ENCODE measurements around the gene KCNH1. TPM values are rescaled to one million over a fixed set of nuclear protein-coding genes. Genes with fewer than 3 reads are reported as not detected.

Gene KCNH1
- total RNA-seq, 1 donor from 2014 or later = 15.5 TPM

- Histone ChIP-seq H3K27me3 (ENCODE audit: insufficient read depth, low read length) (no peaks in the 10 kb centered on the region), H3K36me3 (ENCODE audit: insufficient read depth, low read length) (no peaks in the 10 kb centered on the region), H3K9ac (ENCODE audit: low read length) (no peak overlapping the region), H3K4me3 (ENCODE audit: insufficient read depth, low read depth, low read length) (no peak overlapping the region), H3K79me2 (ENCODE audit: insufficient read depth, low read length) (no peaks in the 10 kb centered on the region), H3K4me1 (ENCODE audit: insufficient read depth, low read length) (no peaks in the 10 kb centered on the region), H2AFZ (ENCODE audit: low read depth, low read length) (no peak overlapping the region), H3K4me2 (ENCODE audit: low read length) (no peak overlapping the region), H3K27ac (ENCODE audit: low read depth, low read length) (no peak overlapping the region), H4K20me1 (ENCODE audit: insufficient read depth, low read length) (no peaks in the 10 kb centered on the region), H3K9me3 (ENCODE audit: insufficient read depth, low read depth, low read length) (no peaks in the 10 kb centered on the region)
- TF ChIP-seq CTCF (IDR thresholded peaks at IDR 0.05; ENCODE audit: insufficient read depth, low read depth, low read length) (no peak), EZH2 (IDR thresholded peaks at IDR 0.05; ENCODE audit: insufficient read depth, low read length) (no peak)
- H3K27me3 Mint-ChIP-seq (ENCODE audit: low read depth, unreplicated experiment) = peaks cover 5% of the 10 kb centered on the region
- no peaks in the 10 kb centered on the region for H3K9me3 Mint-ChIP-seq (ENCODE audit: unreplicated experiment)
- FAIRE-seq = no peak
- H3K27ac Mint-ChIP-seq (ENCODE audit: unreplicated experiment) = no peak overlapping the region
- no peak for DNase-seq (ENCODE audit: low read depth)
- H3K4me1 Mint-ChIP-seq (ENCODE audit: low read depth, unreplicated experiment) = no peaks in the 10 kb centered on the region
- H3K36me3 Mint-ChIP-seq (ENCODE audit: low read depth, unreplicated experiment) = peaks cover 1% of the 10 kb centered on the region
- H3K4me3 Mint-ChIP-seq (ENCODE audit: unreplicated experiment) = no peak overlapping the region
Observed at GRCh38 chr1:210910020-210910575, 223.8 kb downstream of the KCNH1 start.

GRCh38 chr1:210908791-210909190 lies 225.2 kb downstream of the KCNH1 start:
- no peaks in the 10 kb centered on the region for H4K20me1 ChIP-seq (ENCODE audit: insufficient read depth, low read length)
- Mint-ChIP-seq H3K36me3 (ENCODE audit: low read depth, unreplicated experiment) (peaks cover 1% of the 10 kb centered on the region), H3K4me1 (ENCODE audit: low read depth, unreplicated experiment) (peaks cover 2% of the 10 kb centered on the region), H3K27ac (ENCODE audit: unreplicated experiment) (no peak overlapping the region), H3K27me3 (ENCODE audit: low read depth, unreplicated experiment) (peaks cover 3% of the 10 kb centered on the region), H3K4me3 (ENCODE audit: unreplicated experiment) (no peak overlapping the region), H3K9me3 (ENCODE audit: unreplicated experiment) (no peaks in the 10 kb centered on the region)
- H3K27ac ChIP-seq (ENCODE audit: low read depth, low read length) = no peak overlapping the region
- DNase-seq (ENCODE audit: low read depth) (no peak), FAIRE-seq (no peak)
- no peak for TF ChIP-seq EZH2 (IDR thresholded peaks at IDR 0.05; ENCODE audit: insufficient read depth, low read length)
- TF ChIP-seq CTCF (IDR thresholded peaks at IDR 0.05; ENCODE audit: insufficient read depth, low read depth, low read length) = no peak
- H2AFZ ChIP-seq (ENCODE audit: low read depth, low read length) = no peak overlapping the region
- H3K79me2 ChIP-seq (ENCODE audit: insufficient read depth, low read length) = no peaks in the 10 kb centered on the region
- no peak overlapping the region for H3K4me3 ChIP-seq (ENCODE audit: insufficient read depth, low read depth, low read length)
- H3K27me3 ChIP-seq (ENCODE audit: insufficient read depth, low read length) = no peaks in the 10 kb centered on the region
- no peak overlapping the region for H3K4me2 ChIP-seq (ENCODE audit: low read length)
- H3K9ac ChIP-seq (ENCODE audit: low read length) = no peak overlapping the region
- no peaks in the 10 kb centered on the region for H3K36me3 ChIP-seq (ENCODE audit: insufficient read depth, low read length)
- no peaks in the 10 kb centered on the region for H3K4me1 ChIP-seq (ENCODE audit: insufficient read depth, low read length)
- H3K9me3 ChIP-seq (ENCODE audit: insufficient read depth, low read depth, low read length) = no peaks in the 10 kb centered on the region

GRCh38 chr1:210908257-210908656 lies 225.7 kb downstream of the KCNH1 start:
- H2AFZ ChIP-seq (ENCODE audit: low read depth, low read length) = no peak overlapping the region

More at GRCh38 chr1:210908257-210908656, 225.7 kb downstream of the KCNH1 start:
- peaks cover 1% of the 10 kb centered on the region for H3K36me3 Mint-ChIP-seq (ENCODE audit: low read depth, unreplicated experiment)
- Histone ChIP-seq H3K4me1 (ENCODE audit: insufficient read depth, low read length) (no peaks in the 10 kb centered on the region), H3K27ac (ENCODE audit: low read depth, low read length) (no peak overlapping the region), H3K4me2 (ENCODE audit: low read length) (no peak overlapping the region), H3K79me2 (ENCODE audit: insufficient read depth, low read length) (no peaks in the 10 kb centered on the region), H3K9me3 (ENCODE audit: insufficient read depth, low read depth, low read length) (no peaks in the 10 kb centered on the region), H3K27me3 (ENCODE audit: insufficient read depth, low read length) (no peaks in the 10 kb centered on the region), H3K4me3 (ENCODE audit: insufficient read depth, low read depth, low read length) (no peak overlapping the region), H4K20me1 (ENCODE audit: insufficient read depth, low read length) (no peaks in the 10 kb centered on the region), H3K9ac (ENCODE audit: low read length) (no peak overlapping the region), H3K36me3 (ENCODE audit: insufficient read depth, low read length) (no peaks in the 10 kb centered on the region)
- no peak overlapping the region for H3K27ac Mint-ChIP-seq (ENCODE audit: unreplicated experiment)
- H3K9me3 Mint-ChIP-seq (ENCODE audit: unreplicated experiment) = no peaks in the 10 kb centered on the region
- DNase-seq (ENCODE audit: low read depth) = no peak
- peaks cover 3% of the 10 kb centered on the region for H3K27me3 Mint-ChIP-seq (ENCODE audit: low read depth, unreplicated experiment)
- H3K4me3 Mint-ChIP-seq (ENCODE audit: unreplicated experiment) = no peak overlapping the region
- H3K4me1 Mint-ChIP-seq (ENCODE audit: low read depth, unreplicated experiment) = peaks cover 2% of the 10 kb centered on the region
- no peak for TF ChIP-seq CTCF (IDR thresholded peaks at IDR 0.05; ENCODE audit: insufficient read depth, low read depth, low read length)
- no peak for TF ChIP-seq EZH2 (IDR thresholded peaks at IDR 0.05; ENCODE audit: insufficient read depth, low read length)
- FAIRE-seq = no peak

Measured in astrocyte (in vitro differentiated cells and primary cell).